GM23338 (cell line): ENCODE measurements around the gene POU5F1. TPM values are rescaled to one million over a fixed set of nuclear protein-coding genes. Genes with fewer than 3 reads are reported as not detected.

Experiments used
- ATAC-seq: fragments of 200-7000 bp; cut with Tn5 transposase; 3 replicates; pipeline ENCODE4 v1.9.1; 2020
- DNase-seq: peaks from one replicate; pipeline ENCODE4 v3.0.0-alpha.2; 2015; ENCODE audit warnings: low spot score
- H2AFZ ChIP-seq: fragments of 200-600 bp; sonication (generic); 2 replicates; pipeline ENCODE4 v1.8.0; 2016; ENCODE audit warnings: antibody characterized with exemption, mild to moderate bottlenecking, moderate library complexity
- H3F3A ChIP-seq: fragments of 200-600 bp; sonication (generic); replicated peaks from 2 replicates; pipeline ENCODE4 v1.8.0; 2017; ENCODE audit warnings: antibody characterized with exemption, mixed run types, low read depth
- H3K27ac ChIP-seq: fragments of 200-600 bp; sonication (generic); 2 replicates; pipeline ENCODE4 v1.6.1; 2016; ENCODE audit warnings: low read depth
- H3K27me3 ChIP-seq: fragments of 200-600 bp; sonication (generic); 2 replicates; pipeline ENCODE4 v1.8.0; 2016; ENCODE audit warnings: mild to moderate bottlenecking, mixed run types, moderate library complexity; ENCODE audit not compliant: insufficient read depth
- H3K36me3 ChIP-seq: fragments of 200-600 bp; sonication (generic); 2 replicates; pipeline ENCODE4 v1.8.0; 2016; ENCODE audit warnings: mild to moderate bottlenecking; ENCODE audit not compliant: insufficient read depth
- H3K4me1 ChIP-seq: fragments of 200-600 bp; sonication (generic); 2 replicates; pipeline ENCODE4 v1.8.0; 2016; ENCODE audit warnings: mild to moderate bottlenecking, moderate library complexity; ENCODE audit not compliant: insufficient read depth
- H3K4me2 ChIP-seq: fragments of 200-600 bp; sonication (generic); 2 replicates; pipeline ENCODE4 v1.7.1; 2017; ENCODE audit warnings: mixed run types
- H3K4me3 ChIP-seq: fragments of 200-600 bp; sonication (generic); 2 replicates; pipeline ENCODE4 v1.6.1; 2016; ENCODE audit warnings: mixed run types
- H3K79me2 ChIP-seq: fragments of 200-600 bp; sonication (generic); replicated peaks from 2 replicates; pipeline ENCODE4 v1.8.0; 2017; ENCODE audit warnings: mild to moderate bottlenecking; ENCODE audit not compliant: insufficient read depth
- H3K9me2 ChIP-seq: fragments of 200-600 bp; sonication (generic); 2 replicates; pipeline ENCODE4 v1.8.0; 2017; ENCODE audit not compliant: insufficient read depth
- H4K20me1 ChIP-seq: fragments of 200-600 bp; sonication (generic); replicated peaks from 2 replicates; pipeline ENCODE4 v1.8.0; 2017; ENCODE audit warnings: mild to moderate bottlenecking; ENCODE audit not compliant: insufficient read depth
- H3K27ac Mint-ChIP-seq: 2 replicates; pipeline ENCODE4 v1.8.0; 2020; ENCODE audit warnings: inconsistent platforms, mild to moderate bottlenecking, moderate library complexity, mixed read lengths
- H3K27me3 Mint-ChIP-seq: 3 replicates; pipeline ENCODE4 v1.8.0; 2022; ENCODE audit warnings: low read depth, mild to moderate bottlenecking, moderate library complexity, mixed read lengths, inconsistent platforms; ENCODE audit not compliant: insufficient read depth, poor library complexity
- H3K36me3 Mint-ChIP-seq: 3 replicates; pipeline ENCODE4 v1.8.0; 2021; ENCODE audit warnings: low read depth, mild to moderate bottlenecking, inconsistent platforms, moderate library complexity, mixed read lengths
- H3K4me1 Mint-ChIP-seq: 3 replicates; pipeline ENCODE4 v1.8.0; 2020; ENCODE audit warnings: mild to moderate bottlenecking, inconsistent platforms, mixed read lengths
- H3K4me3 Mint-ChIP-seq: 3 replicates; pipeline ENCODE4 v1.8.0; 2021; ENCODE audit warnings: moderate library complexity, mild to moderate bottlenecking, inconsistent platforms, mixed read lengths
- H3K9me3 Mint-ChIP-seq: 3 replicates; pipeline ENCODE4 v1.8.0; 2020; ENCODE audit warnings: moderate library complexity, mild to moderate bottlenecking, inconsistent platforms, mixed read lengths
- CREB1 ChIP-seq: fragments of 250-450 bp; sonication (Bioruptor Pico); IDR thresholded peaks from 2 replicates; pipeline ENCODE4 v1.5.0; 2020; ENCODE audit warnings: low read depth, mild to moderate bottlenecking, moderate library complexity
- EZH2phosphoT487 ChIP-seq: fragments of 200-600 bp; sonication (generic); IDR thresholded peaks from one replicate; pipeline ENCODE4 v1.8.1; 2018; ENCODE audit warnings: antibody characterized with exemption; ENCODE audit not compliant: unreplicated experiment
- JUNB ChIP-seq: IDR thresholded peaks from one replicate; pipeline ENCODE4 v1.6.1; 2016; ENCODE audit warnings: antibody characterized with exemption; ENCODE audit not compliant: unreplicated experiment
- POLR2AphosphoS5 ChIP-seq: IDR thresholded peaks from 2 replicates; pipeline ENCODE4 v1.6.1; 2016; ENCODE audit warnings: antibody characterized with exemption, low read depth
- REST ChIP-seq: IDR thresholded peaks from one replicate; pipeline ENCODE4 v1.6.1; 2018; ENCODE audit warnings: antibody characterized with exemption; ENCODE audit not compliant: unreplicated experiment
- STAT1 ChIP-seq: IDR thresholded peaks from one replicate; pipeline ENCODE4 v1.6.1; 2016; ENCODE audit warnings: antibody characterized with exemption; ENCODE audit not compliant: unreplicated experiment
- ZNF331 ChIP-seq: fragments of 250-450 bp; sonication (Bioruptor Pico); IDR thresholded peaks from 2 replicates; pipeline ENCODE4 v1.5.0; 2020; ENCODE audit warnings: low read depth, mild to moderate bottlenecking, moderate library complexity
- ZNF462 ChIP-seq: fragments of 250-450 bp; sonication (Bioruptor Pico); IDR thresholded peaks from 2 replicates; pipeline ENCODE4 v1.5.0; 2020; ENCODE audit warnings: mild to moderate bottlenecking, moderate library complexity
- polyA plus RNA-seq: library from polyadenylated mRNA; unstranded; fragments of >200 nt; fragmentation: Nextera tagmentation; extraction: Ambion mirVana; gene quantifications from 2 replicates; pipeline ENCODE4 v1.2.1, GENCODE V29; 2016
- total RNA-seq: library from RNA; depleted of rRNA; stranded (reverse); fragments of >200 nt; shearing (Covaris generic); gene quantifications from 2 replicates; pipeline ENCODE4 v1.2.3, GENCODE V29; 2014
- TF ChIP-seq, protein P1 (sequence below), 2 experiments: fragments of 200-600 bp in 1 of 2; sonication (generic) in 1 of 2; conservative IDR thresholded peaks; 2 replicates each; pipeline versions ENCODE4 v1.5.1 to v1.6.1; 2016 to 2017; ENCODE audit warnings: antibody characterized with exemption in 2 of 2, low read depth in 2 of 2, mild to moderate bottlenecking in 2 of 2, moderate library complexity in 1 of 2

Gene POU5F1
- total and polyA plus RNA-seq, 2 experiments from 2014 or later: 1,839 to 3,419 TPM

DNA sequence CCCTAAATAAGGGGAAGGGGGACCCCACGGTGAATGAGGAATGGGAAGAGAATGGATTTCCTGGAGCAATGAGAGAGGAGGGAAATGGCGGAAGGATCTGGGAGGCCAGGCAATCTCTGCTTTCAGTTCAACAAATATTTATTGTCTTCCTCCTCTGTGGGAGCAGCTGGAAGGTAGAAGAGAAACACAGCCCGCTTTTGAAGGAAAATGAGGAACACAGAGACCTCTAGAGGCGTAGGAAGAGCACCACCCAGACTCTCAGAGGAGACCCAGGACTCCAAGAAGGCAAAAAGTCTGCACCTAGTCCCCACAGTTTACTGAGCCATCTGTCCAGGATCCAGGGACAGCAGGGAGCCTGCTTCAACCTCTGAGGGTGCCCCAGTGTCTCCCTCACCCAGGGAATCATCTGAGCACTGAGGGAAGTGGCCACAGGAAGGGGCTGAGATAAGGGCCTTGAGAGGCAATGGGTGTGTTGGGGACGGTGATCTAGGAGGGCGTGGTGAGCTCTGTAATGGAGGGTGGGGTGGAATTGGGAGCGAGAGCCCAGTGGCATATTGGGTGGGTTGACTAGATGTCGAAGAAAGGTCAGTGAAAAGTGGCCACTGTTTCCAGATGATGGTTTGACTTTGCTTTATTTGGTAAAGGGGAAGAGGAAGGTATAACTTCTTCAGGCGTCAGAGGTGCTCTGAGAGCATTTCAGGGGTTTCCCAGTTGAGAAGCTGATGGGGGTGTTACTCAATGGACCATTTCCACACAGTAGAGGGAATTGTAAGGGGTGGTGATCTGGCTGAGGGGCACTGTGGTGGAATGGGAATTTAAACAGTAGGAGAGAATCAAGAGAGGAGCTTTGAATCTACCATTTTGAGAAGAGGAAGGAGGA, 55.3 kb downstream of the POU5F1 start:
- Mint-ChIP-seq H3K27ac (no peak overlapping the region), H3K4me3 (no peak overlapping the region; the same call in 2 of the 3 replicates), H3K36me3 (no peaks in the 10 kb centered on the region; the same call in 2 of the 3 replicates), H3K9me3 (no peaks in the 10 kb centered on the region; the same call in 2 of the 3 replicates), H3K4me1 (peaks cover 31% of the 10 kb centered on the region), H3K27me3 (peaks cover 18% of the 10 kb centered on the region)
- H3K79me2 ChIP-seq: no peaks in the 10 kb centered on the region
- no peaks in the 10 kb centered on the region for H4K20me1 ChIP-seq
- no peaks in the 10 kb centered on the region for H3K36me3 ChIP-seq
- peak overlapping the region; percentile 64; the same call in 1 of the 2 replicates for H3K4me2 ChIP-seq
- H2AFZ ChIP-seq: peak overlapping the region; percentile 45
- no peaks in the 10 kb centered on the region for H3K27me3 ChIP-seq
- H3K4me3 ChIP-seq: no peak overlapping the region
- peak; percentile 67 for ATAC-seq
- peak; percentile 70 for DNase-seq
- no peaks in the 10 kb centered on the region for H3F3A ChIP-seq
- H3K9me2 ChIP-seq: peaks cover 7% of the 10 kb centered on the region; the same call in 1 of the 2 replicates
- H3K4me1 ChIP-seq: peaks cover 16% of the 10 kb centered on the region
- TF ChIP-seq, protein P1, sequence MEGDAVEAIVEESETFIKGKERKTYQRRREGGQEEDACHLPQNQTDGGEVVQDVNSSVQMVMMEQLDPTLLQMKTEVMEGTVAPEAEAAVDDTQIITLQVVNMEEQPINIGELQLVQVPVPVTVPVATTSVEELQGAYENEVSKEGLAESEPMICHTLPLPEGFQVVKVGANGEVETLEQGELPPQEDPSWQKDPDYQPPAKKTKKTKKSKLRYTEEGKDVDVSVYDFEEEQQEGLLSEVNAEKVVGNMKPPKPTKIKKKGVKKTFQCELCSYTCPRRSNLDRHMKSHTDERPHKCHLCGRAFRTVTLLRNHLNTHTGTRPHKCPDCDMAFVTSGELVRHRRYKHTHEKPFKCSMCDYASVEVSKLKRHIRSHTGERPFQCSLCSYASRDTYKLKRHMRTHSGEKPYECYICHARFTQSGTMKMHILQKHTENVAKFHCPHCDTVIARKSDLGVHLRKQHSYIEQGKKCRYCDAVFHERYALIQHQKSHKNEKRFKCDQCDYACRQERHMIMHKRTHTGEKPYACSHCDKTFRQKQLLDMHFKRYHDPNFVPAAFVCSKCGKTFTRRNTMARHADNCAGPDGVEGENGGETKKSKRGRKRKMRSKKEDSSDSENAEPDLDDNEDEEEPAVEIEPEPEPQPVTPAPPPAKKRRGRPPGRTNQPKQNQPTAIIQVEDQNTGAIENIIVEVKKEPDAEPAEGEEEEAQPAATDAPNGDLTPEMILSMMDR (conservative IDR thresholded peaks at IDR 0.05; ENCODE audit: low read depth in 2 of 2): peak; percentile 36 to 67; a peak in 3 of 4 replicates
- no peak for TF ChIP-seq ZNF331 (CRISPR knock-in tag)
- no peak overlapping the region for H3K27ac ChIP-seq

GRCh38 chr6:31114541-31114878, 56.0 kb downstream of the POU5F1 start, which contains the start of gene PSORS1C1:
PSORS1C1 (plus strand) TSS chr6:31114800; CDS start chr6:31129633, 14,833 bp downstream.
- Histone ChIP-seq H3K27me3 (no peaks in the 10 kb centered on the region), H3F3A (no peaks in the 10 kb centered on the region), H3K36me3 (no peaks in the 10 kb centered on the region), H4K20me1 (no peaks in the 10 kb centered on the region), H3K27ac (no peak within 1 kb of the TSS), H3K4me1 (peaks cover 16% of the 10 kb centered on the region), H2AFZ (peak within 1 kb of the TSS; percentile 45), H3K9me2 (peaks cover 7% of the 10 kb centered on the region; the same call in 1 of the 2 replicates), H3K79me2 (no peaks in the 10 kb centered on the region), H3K4me3 (no peak within 1 kb of the TSS), H3K4me2 (peak within 1 kb of the TSS; percentile 64)
- no peaks in the 10 kb centered on the region; the same call in 2 of the 3 replicates for H3K9me3 Mint-ChIP-seq
- 0 out of 2 replicates have a peak within 1 kb of the TSS, but pooled peaks have one; percentile 35 for H3K27ac Mint-ChIP-seq
- peak; percentile 15 for ATAC-seq
- DNase-seq: peak; percentile 24
- H3K36me3 Mint-ChIP-seq: no peaks in the 10 kb centered on the region; the same call in 2 of the 3 replicates
- no peak within 1 kb of the TSS; the same call in 2 of the 3 replicates for H3K4me3 Mint-ChIP-seq
- peaks cover 20% of the 10 kb centered on the region for H3K27me3 Mint-ChIP-seq
- H3K4me1 Mint-ChIP-seq: peaks cover 37% of the 10 kb centered on the region
- TF ChIP-seq REST (no peak), CREB1 (CRISPR knock-in tag) (no peak), EZH2phosphoT487 (no peak), STAT1 (no peak), POLR2AphosphoS5 (no peak), ZNF462 (CRISPR knock-in tag) (no peak), JUNB (no peak)
